Prostate gland (tissue), 2 donors: Measurements from ENCODE around the gene LDLRAD4.

ENCODE experiments used
- CTCF ChIP-seq, 4 experiments: fragments of 200-600 bp in 2 of 4; fragments of 450-650 bp in 2 of 4; sonication (generic) in 2 of 4; IDR thresholded peaks; 1 replicate in 3 of 4; 2 replicates in 1 of 4; pipeline ENCODE4 v1.5.1; 2016 to 2019; ENCODE audit warnings: antibody characterized with exemption in 4 of 4, mild to moderate bottlenecking in 2 of 4, moderate library complexity in 2 of 4
- POLR2A ChIP-seq: fragments of 450-650 bp; IDR thresholded peaks from one replicate; pipeline ENCODE4 v1.6.1; 2016; ENCODE audit warnings: antibody characterized with exemption, mild to moderate bottlenecking

DNA sequence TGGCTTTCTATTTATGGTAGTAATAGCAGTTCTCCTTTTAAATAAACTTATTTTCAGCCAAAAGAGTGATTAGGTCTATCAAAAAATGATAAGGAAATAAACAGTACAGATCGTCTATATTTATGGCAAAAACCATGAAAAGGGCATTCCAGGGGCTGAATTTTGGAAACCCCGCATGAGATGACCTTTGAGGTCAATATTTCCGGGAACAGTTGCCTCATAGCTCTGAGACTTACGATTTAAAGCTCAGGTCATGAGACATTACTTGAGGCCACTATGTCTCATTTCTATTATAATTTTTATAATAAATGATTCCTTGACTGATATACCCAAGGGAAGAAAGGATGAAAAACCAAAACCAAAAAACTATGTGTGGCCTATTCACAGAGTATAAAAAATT is 101.1 kb downstream of the LDLRAD4 start:
- no peak for TF ChIP-seq CTCF (IDR thresholded peaks at IDR 0.05)
- TF ChIP-seq POLR2A = no peak
